ENCODE measurements around the gene ITSN2. TPM values are rescaled to one million over a fixed set of nuclear protein-coding genes. Genes with fewer than 3 reads are reported as not detected.

Gene ITSN2
- total RNA-seq, 2 donors from 2014 or later: 12.6 to 16.8 TPM

DNA sequence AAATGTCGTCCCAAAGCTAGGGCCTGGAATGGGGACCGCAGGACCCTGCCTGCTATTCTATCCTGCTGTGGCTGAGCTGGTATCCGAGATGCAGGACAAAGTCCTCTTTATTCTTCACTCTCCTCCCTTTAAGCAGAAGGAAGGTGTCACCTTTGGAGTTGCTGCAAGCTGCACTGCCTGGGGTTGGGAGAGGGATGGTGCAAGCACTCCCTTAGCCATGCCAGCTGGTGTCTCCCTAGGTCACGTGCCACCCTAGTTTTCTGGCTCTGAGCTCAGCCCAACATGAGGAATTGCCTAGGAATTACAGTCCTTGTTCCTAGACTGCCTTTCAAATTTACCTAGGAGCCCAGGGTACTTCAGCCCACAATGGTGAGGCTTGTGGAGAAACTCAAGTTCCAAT is 206.9 kb downstream of the ITSN2 start:
- Mint-ChIP-seq H3K36me3 (ENCODE audit: low read depth) (peaks cover 20% of the 10 kb centered on the region), H3K9me3 (peaks cover 3% of the 10 kb centered on the region), H3K27me3 (ENCODE audit: insufficient read depth) (no peaks in the 10 kb centered on the region), H3K27ac (no peak overlapping the region), H3K4me1 (no peaks in the 10 kb centered on the region), H3K4me3 (no peak overlapping the region)
- Histone ChIP-seq H3K27ac (ENCODE audit: low read depth, low read length) (no peak overlapping the region), H3K36me3 (ENCODE audit: control insufficient read depth, insufficient read depth, low read length) (no peaks in the 10 kb centered on the region), H3K27me3 (ENCODE audit: control insufficient read depth, insufficient read depth, low read length, poor library complexity, severe bottlenecking) (no peaks in the 10 kb centered on the region), H3K4me1 (ENCODE audit: control insufficient read depth, insufficient read depth, low read length) (no peaks in the 10 kb centered on the region), H3K9me3 (ENCODE audit: control insufficient read depth, low read length) (no peaks in the 10 kb centered on the region), H3K4me3 (ENCODE audit: low read length) (no peak overlapping the region), H3K9ac (ENCODE audit: extremely low read depth, low read length, poor library complexity, severe bottlenecking) (no peak overlapping the region)
- TF ChIP-seq, protein P1, sequence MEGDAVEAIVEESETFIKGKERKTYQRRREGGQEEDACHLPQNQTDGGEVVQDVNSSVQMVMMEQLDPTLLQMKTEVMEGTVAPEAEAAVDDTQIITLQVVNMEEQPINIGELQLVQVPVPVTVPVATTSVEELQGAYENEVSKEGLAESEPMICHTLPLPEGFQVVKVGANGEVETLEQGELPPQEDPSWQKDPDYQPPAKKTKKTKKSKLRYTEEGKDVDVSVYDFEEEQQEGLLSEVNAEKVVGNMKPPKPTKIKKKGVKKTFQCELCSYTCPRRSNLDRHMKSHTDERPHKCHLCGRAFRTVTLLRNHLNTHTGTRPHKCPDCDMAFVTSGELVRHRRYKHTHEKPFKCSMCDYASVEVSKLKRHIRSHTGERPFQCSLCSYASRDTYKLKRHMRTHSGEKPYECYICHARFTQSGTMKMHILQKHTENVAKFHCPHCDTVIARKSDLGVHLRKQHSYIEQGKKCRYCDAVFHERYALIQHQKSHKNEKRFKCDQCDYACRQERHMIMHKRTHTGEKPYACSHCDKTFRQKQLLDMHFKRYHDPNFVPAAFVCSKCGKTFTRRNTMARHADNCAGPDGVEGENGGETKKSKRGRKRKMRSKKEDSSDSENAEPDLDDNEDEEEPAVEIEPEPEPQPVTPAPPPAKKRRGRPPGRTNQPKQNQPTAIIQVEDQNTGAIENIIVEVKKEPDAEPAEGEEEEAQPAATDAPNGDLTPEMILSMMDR (conservative IDR thresholded peaks at IDR 0.05): no peak
- DNase-seq: no peak
- WGBS, 2 experiments (ENCODE audit: insufficient coverage in 1 of 2, insufficient read length in 1 of 2): 91 to 93% methylated on average over 4 of the region's 4 CpGs

Other genes with a start within 250 kb of the ITSN2 start
- gene PFN4, start 237.2 kb downstream of the ITSN2 start, total RNA-seq: under 1 TPM in 1 of 2 donors, not detected in 1; 0.73 TPM
- 10 to 100 TPM; 13.2 to 14.6 TPM for gene FAM228B, start 237.1 kb downstream of the ITSN2 start, total RNA-seq
- under 1 TPM in 1 of 2 donors, not detected in 1; 0.53 TPM for gene FAM228A, start 185.5 kb downstream of the ITSN2 start, total RNA-seq
- gene NCOA1, start 130.7 kb upstream of the ITSN2 start, total RNA-seq: 10 to 100 TPM; 20.1 to 22.6 TPM

Measured in endodermal cell (in vitro differentiated cells).